Right renal pelvis (tissue), 4 donors: ENCODE results near the gene MADCAM1. TPM values are rescaled to one million over a fixed set of nuclear protein-coding genes. Genes with fewer than 3 reads are reported as not detected.
A peak's percentile ranks its signal among the peaks of the same experiment; 100 is the strongest.

ENCODE experiments used
- DNase-seq, 4 donors: peaks; one replicate each; pipeline ENCODE4 v3.0.0-alpha.2; 2013; ENCODE audit warnings: low read depth in 4 of 4, low spot score in 3 of 4, missing footprints in 1 of 4
- polyA plus RNA-seq, 4 donors: library from polyadenylated mRNA; unstranded; fragments of 120-200 nt; gene quantifications; one replicate each; pipeline ENCODE4 v1.2.1, GENCODE V29; 2013; ENCODE audit not compliant: insufficient read length in 4 of 4

The MADCAM1 gene
- polyA plus RNA-seq, 4 donors: 2.8 to 5.6 (median 3.6) TPM

- DNase-seq: no peak
These were observed 10.6 kb upstream of the MADCAM1 start for GRCh38 chr19:485583-486236.

DNA sequence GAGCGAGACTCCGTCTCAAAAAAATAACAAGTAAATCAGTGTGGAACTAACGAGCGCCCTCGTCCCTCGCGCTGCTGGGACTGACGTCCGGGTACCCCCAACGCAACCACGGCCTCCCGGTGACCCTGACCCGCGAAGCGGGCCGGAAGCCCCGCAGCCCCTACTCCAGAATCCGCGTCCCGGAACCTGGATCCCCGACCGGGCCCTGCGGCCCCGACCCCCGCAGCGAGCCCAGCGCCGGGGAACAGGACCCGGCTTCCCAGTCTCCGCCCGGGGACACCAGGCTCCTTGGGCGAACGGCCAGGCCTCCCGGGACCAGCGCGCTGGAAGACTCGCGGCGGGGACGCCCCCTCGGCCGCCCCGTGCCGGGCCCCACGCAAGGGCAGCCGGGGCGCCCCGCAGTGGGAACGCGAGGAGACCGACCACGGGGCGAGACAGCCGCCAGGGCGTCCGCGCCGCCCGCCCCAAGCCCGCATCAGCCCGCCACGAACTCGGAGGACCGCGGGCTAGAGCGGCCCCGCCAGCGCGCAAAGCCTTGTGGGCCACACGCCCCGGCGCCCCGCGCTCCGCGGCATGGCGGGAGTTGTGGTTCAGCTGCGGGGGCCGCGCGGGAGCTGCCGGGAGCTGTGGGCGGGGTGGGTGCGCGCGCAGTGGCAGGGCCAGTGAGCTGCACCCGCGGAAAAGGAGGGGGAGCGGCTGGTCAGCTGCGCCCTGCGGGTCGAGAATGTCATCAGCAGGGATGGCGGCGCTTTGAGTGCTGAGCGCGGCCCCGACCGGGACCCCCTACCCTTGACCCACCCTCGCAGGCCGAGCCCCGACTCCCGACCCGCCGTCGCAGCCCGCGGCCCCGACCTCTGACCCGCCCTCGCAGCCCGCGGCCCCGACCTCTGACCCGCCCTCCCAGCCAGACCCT, 7.5 kb upstream of the MADCAM1 start:
- peak; percentile 88 to 92 (median 89) for DNase-seq

- DNase-seq: no peak
These were observed 6.7 kb upstream of the MADCAM1 start for GRCh38 chr19:489418-490196.

DNA sequence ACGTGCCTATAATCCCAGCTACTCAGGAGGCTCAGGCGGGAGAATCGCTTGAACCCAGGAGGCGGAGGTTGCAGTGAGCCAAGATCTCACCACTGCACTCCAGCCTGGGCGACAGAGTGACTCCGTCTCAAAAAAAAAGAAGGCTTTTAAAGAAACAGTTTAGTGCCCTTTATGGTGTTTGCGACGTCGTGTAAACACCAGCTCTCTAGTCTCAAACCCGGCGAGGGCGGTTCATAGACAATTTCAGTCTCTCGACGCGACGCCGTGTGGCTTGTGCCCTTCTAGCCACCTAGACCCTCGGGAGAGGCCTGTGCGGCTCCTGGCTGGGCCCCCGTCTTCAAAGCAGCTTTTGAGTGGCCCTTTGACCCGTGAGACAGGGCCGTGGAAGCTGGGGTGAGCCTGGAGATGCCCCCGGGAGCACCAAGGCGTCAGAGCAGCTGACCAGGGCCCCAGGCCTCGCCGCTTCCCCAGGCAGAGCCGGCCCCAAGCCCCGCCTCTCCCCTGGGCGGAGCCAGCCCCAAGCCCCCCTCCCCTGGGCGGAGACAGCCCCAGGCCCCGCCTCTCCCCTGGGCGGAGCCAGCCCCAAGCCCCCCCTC, 5.0 kb upstream of the MADCAM1 start:
- no peak for DNase-seq

GRCh38 chr19:492091-492531, 4.2 kb upstream of the MADCAM1 start:
- no peak for DNase-seq

GRCh38 chr19:493391-494170, 2.7 kb upstream of the MADCAM1 start:
- DNase-seq: no peak

GRCh38 chr19:494171-495080, 1.9 kb upstream of the MADCAM1 start:
- DNase-seq: no peak

DNA sequence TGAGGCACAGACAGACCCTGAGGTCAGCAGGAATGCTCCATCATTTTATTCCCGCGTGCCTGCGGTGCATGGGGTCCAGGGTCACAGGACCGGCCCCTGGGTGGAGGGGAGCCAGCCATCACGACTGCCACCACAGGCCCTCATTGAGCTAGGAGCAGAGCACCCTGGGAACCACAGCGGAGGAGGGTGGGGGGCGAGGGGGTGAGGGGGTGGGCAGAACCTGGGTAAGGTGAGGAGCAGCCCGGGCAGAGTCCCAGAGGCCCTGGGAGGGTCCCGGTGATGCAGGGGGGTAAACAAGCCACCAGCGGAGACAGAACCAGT, 1.2 kb upstream of the MADCAM1 start:
- DNase-seq: no peak

GRCh38 chr19:495402-496111, 729 bp upstream of the MADCAM1 start:
- DNase-seq: no peak

DNA sequence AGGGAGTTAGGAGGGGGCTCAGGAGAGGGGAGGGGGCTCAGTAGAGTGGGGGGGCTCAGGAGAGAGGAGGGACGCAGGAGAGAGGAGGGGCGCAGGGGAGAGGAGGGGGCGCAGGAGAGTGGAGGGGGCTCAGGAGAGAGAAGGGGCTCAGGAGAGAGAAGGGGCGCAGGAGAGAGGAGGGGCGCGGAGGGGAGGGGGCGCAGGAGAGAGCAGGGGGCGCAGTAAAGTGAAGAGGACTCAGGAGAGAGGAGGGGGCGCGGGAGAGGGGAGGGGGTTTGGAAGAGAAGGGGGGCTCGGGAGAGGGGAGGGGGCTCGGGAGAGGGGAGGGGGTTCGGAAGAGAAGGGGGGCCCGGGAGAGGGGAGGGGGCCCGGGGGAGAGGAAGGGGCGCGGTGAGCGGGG, 700 bp downstream of the MADCAM1 start:
- DNase-seq: no peak

DNA sequence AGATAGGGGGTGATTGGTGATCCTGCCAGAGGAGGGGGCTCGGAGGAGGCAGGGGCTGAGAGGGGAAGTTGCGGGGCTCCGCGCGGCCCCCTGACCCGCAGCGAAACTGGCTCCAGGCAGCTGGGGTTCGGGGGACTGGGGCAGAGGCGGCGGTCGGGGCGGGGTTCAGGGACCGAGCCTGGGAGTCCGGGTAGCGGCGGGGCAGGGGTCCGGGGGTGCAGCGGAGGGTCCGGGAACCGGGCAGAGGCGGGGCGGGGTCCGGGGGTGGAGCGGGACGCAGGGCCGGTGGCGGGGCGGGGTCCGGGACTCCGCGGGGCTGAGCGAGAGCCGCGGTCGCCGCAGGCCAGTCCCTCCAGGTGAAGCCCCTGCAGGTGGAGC, 1.2 kb downstream of the MADCAM1 start:
- no peak for DNase-seq

GRCh38 chr19:497869-498510, 1.7 kb downstream of the MADCAM1 start:
- DNase-seq: no peak

DNA sequence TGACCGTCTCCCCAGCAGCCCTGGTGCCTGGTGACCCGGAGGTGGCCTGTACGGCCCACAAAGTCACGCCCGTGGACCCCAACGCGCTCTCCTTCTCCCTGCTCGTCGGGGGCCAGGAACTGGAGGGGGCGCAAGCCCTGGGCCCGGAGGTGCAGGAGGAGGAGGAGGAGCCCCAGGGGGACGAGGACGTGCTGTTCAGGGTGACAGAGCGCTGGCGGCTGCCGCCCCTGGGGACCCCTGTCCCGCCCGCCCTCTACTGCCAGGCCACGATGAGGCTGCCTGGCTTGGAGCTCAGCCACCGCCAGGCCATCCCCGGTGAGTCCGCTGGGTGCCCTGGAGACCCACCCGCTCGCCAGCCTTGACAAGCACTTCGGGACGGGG, 2.2 kb downstream of the MADCAM1 start:
- DNase-seq: no peak

- DNase-seq: no peak
These were observed 2.8 kb downstream of the MADCAM1 start for GRCh38 chr19:498977-499623.

DNA sequence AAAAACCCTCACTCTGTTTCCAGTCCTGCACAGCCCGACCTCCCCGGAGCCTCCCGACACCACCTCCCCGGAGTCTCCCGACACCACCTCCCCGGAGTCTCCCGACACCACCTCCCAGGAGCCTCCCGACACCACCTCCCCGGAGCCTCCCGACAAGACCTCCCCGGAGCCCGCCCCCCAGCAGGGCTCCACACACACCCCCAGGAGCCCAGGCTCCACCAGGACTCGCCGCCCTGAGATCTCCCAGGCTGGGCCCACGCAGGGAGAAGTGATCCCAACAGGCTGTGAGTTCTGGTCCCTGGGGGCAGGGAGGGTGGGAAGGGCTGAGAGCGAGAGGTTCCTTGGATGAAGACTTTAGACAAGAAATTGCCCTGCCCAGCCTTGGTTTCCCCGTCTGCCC, 5.4 kb downstream of the MADCAM1 start:
- DNase-seq: no peak

- no peak for DNase-seq
These were observed 8.3 kb downstream of the MADCAM1 start for GRCh38 chr19:504616-505015.

DNA sequence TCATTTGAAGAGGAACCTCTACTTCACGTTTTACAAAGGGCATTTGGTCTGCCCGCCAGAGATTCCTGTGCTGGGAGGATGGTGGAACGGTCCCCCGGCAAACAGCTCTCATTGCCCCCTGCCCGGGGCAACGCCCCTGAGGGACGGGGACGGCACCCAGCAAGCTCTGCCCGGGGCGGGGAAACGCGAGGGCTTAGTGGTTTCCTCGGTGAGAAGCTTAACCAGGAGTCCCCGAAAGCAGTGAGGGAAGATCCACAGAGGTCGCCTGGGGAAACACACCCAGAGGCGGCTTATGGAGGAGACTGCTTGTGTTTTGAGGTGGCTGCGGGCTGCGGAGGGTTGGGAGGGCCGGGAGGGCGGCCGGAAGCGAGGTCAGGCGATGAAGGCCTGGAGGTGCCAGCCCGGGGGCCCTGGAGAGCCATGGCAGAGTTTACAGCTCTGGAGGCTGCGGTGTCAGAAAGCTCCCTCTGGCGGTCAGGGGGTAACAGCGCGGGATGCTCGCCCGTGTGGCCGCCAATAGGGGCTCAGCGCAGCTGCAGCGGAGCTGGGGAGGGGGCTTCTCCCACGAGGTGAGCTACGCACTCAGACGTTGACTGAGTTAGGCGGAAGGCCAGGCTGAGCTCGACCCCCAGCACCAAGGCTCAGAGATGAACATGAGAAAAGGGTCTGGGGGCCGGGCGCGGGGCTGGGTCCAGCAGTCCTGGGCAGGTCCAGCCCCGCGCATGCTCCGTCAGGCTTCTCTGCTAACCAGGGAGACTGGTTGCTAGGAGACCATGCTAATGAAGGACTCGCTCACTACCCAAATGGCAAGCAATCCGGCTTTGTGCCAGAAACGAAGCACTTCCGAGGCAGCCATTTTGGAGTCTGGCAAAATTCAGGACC, 10.4 kb downstream of the MADCAM1 start:
- DNase-seq: peak in 3 of 4 donors; percentile 100
